Testis (tissue), 2 donors: ENCODE measurements around the gene BNIP2.

Experiments
- POLR2A ChIP-seq: fragments of 450-650 bp; IDR thresholded peaks from one replicate; pipeline ENCODE4 v1.6.1; 2017; ENCODE audit warnings: antibody characterized with exemption, mild to moderate bottlenecking, moderate library complexity
- TF ChIP-seq, protein P1 (sequence below), 3 experiments: fragments of 450-650 bp in 2 of 3; fragments of 200-600 bp in 1 of 3; sonication (generic) in 1 of 3; IDR thresholded peaks; one replicate each; pipeline ENCODE4 v1.5.1; 2016 to 2019; ENCODE audit warnings: antibody characterized with exemption in 3 of 3, mild to moderate bottlenecking in 2 of 3, moderate library complexity in 1 of 3

DNA sequence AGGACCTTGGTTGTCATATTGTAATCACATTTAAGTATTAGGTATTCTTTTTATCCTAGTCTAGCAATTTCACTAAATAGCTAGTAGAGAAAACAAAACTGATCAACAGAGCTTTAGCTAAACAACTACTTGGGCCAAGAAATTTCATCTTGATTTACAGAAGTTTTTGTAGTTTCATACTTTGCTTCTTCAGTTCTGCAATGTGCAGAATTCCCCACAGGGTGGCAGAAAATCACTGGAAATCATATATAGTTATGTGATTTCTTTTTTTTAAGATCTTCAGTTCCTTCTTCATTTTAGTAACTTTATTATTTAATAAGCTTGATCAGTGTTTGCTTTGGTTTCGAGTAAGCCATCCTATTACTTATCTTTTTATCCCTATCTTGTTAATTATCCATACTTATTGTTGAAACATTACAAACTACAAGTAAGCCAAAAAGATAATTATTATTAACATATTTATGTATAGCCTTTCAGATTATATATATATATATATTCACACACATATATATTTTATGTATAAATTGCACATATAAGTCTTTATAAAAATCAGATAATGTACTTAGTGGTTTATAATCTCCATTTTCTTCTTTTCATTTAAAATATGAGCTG is 2.2 kb upstream of the BNIP2 start:
- TF ChIP-seq, protein P1, sequence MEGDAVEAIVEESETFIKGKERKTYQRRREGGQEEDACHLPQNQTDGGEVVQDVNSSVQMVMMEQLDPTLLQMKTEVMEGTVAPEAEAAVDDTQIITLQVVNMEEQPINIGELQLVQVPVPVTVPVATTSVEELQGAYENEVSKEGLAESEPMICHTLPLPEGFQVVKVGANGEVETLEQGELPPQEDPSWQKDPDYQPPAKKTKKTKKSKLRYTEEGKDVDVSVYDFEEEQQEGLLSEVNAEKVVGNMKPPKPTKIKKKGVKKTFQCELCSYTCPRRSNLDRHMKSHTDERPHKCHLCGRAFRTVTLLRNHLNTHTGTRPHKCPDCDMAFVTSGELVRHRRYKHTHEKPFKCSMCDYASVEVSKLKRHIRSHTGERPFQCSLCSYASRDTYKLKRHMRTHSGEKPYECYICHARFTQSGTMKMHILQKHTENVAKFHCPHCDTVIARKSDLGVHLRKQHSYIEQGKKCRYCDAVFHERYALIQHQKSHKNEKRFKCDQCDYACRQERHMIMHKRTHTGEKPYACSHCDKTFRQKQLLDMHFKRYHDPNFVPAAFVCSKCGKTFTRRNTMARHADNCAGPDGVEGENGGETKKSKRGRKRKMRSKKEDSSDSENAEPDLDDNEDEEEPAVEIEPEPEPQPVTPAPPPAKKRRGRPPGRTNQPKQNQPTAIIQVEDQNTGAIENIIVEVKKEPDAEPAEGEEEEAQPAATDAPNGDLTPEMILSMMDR (IDR thresholded peaks at IDR 0.05): peak; percentile 38 to 68 (median 66)
- TF ChIP-seq POLR2A: no peak
